GM19328 (cell line): Measurements from ENCODE around the gene QSOX1.

ENCODE experiments used
- ATAC-seq: cut with Tn5 transposase; IDR thresholded peaks from one replicate; pipeline ENCODE4 v1.9.1; 2021; ENCODE audit warnings: mild to moderate bottlenecking, moderate library complexity; ENCODE audit not compliant: unreplicated experiment

Gene QSOX1

DNA sequence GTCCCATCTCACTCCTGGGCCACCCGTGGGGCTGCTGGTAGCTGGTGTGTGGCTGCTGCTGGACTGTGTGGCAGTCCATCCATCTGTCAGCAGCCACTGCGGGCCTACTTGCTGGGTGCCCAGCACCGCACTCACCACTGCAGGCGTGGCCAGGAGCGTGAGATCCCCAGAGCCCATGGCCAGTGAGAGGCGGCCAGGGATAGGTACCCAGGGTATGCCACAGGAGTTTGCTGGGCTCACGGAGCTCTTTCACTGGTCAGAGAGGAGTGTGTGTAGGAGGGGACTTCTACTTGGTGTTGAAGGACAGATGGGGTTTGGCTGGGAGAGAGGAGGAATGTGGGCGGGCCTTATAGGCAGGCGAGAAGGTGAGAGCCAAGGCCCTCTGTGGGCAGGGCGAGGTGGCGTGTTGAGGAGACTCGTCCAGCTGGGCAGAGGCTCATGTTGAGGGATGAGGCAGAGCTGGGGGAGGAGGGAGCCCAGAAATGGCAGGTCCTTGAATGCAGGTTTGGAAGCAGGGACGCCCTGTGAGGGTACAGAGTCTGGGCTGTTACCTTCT, 15.0 kb downstream of the QSOX1 start:
- no peak for ATAC-seq

DNA sequence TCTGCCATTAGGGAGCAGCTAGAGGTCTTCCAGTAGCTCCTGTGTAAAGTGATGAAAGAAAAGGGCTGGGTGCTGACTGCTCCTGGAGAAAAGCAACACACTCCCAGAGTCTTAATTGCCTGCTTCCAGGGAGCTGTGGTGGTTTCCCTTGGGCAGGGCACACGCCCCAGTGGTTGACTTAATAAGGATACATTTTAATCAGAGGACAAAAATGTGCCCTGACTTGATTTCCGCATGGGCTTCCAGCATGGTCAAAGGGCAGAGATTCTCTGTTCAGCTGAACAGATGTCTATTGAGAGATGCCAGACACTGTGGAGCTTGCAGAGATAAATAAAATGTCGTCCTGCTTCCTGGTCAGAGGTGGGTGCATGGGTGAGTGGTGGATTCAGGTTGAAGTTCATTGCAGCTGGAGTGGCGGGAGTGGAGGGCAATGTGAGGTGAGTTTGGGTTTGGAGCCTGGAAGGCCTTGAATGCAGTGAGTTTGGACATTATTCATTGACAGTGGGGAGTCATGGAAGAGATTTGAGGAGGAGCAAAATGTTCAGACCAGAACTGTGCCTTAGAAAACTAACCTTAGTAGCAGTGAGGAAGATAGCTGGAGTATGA, 16.0 kb downstream of the QSOX1 start:
- ATAC-seq = no peak

DNA sequence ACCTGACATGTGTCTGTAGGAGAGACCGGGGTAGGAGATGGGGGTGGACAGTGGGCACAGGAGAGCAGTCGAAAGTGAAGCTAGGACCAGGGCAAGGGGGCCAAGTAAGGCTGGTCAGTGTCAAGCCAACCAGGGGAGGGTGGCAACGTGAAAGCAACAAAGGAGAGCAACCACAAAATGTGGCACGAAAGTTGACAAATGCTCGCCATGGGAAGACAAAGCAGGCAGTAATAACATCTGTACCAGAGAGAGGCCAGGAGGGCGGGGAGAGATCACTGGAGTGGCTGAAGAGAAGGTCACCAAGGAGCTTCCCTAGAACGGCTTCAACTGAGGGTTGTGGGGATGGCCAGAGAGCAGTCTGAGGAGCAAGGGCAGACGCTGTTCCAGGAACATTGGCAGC, 17.0 kb downstream of the QSOX1 start:
- no peak for ATAC-seq

- no peak for ATAC-seq
Measured at GRCh38 chr1:180173451-180173850, 18.8 kb downstream of the QSOX1 start.

DNA sequence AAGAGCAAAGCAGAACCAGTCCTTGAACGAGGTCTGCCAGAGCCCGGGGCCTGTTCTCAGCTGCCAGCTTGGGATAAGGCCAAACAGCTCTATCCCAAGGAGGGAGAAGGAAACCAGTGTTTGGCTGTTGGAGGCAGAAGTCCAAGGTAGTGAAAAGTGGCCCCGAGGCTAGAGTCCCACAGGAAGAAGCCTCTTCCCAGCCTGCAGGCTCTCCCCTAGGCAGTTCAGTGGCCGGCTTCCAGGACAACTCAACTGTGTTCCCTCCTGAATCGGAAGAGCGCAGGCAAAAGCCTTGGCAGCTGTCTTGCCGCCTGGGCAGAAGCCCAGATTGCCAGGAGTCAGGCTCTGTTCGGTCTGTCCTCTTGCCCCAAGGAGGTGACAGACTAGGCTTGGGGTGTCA, 19.3 kb downstream of the QSOX1 start:
- no peak for ATAC-seq

DNA sequence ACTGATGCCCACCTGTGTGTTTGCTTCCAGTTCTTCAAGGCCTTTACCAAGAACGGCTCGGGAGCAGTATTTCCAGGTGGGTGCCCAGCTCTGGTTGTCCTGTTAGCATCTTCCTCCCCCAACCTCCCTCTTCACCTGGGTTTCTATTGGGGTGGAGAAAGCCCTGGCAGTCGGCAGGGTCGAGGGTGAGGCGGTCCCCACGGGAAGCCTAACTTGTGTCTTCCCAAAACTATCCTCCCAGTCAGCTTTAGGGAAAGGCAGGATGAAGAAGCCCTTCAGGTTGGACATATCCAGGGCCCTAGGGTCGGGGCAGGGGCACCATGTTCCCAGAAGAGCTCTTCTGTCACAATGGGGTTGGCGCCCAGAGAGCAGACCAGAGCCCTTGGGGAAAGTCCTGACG, 20.6 kb downstream of the QSOX1 start:
- no peak for ATAC-seq

DNA sequence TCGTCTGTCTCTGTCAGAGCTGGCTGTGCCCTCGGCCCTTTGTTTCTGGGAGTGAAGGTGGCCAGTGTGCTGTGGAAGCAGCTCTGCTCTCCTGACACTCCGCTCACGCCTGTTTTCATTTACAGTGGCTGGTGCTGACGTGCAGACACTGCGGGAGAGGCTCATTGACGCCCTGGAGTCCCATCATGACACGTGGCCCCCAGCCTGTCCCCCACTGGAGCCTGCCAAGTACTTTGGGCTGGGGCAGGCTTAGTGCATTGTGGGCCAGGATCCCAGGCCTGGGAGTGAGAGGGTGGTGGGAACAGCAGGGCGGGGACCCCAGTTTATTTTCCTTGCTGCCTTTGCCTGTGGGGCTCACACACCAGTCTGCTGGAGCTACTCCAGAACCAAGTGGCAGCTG, 21.1 kb downstream of the QSOX1 start:
- ATAC-seq = no peak

DNA sequence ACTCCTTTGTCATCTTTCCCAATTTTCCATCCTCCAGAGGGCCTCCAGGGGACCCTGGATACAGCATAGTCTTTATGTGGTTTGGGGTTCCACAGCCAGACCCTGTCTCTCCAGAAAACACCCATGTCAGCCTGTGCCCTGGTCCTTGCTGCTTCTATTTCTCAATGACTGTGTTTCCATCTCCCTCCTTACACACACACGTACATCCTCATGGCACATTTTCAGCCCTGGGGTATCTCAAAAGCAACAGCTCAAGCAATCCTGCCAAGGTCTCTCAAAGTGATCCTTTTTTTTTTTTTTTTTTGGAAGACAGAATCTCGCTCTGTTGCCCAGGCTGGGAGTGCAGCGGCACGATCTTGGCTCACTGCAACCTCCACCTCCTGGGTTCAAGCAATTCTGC, 22.3 kb downstream of the QSOX1 start:
- ATAC-seq = no peak

DNA sequence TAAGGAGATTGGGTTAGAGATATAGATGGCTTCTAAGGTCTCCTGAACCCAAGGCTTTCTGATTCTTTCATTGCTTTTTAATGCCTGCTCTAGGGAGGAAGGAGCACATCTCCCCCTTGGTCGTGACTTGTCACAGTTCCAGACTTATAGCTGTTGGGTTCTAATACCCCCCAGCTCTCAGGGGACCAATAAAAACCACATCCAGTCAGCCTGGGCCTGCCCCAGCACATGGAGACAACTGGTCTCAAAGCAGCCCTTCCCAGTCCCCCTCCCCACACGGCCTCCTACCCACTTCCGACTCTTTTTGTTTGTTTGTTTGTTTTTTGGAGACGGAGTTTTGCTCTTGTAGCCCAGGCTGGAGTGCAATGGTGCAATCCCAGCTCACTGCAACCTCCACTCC, 23.3 kb downstream of the QSOX1 start:
- no peak for ATAC-seq

GRCh38 chr1:180178511-180179161, 24.0 kb downstream of the QSOX1 start:
- ATAC-seq = no peak

GRCh38 chr1:180179162-180179957, 24.7 kb downstream of the QSOX1 start:
- no peak for ATAC-seq

DNA sequence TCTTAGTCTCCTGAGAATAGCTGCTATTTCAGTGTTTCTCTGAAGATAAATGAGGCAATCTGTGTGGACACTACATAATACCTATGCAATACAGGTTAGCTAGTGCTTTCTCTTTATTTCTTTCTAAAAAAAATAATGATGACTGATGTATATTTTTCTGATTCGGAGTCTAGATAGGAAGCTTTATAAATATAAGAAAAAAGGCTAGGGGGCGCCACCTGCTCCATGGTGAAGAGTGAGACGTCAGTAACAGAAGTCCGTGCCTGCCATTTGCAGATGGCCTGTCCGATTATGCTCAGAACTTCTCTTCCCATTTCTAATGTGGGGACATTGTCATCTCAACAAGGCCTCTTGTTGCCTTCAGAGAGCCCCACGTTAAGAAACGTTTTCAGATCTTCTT, 26.4 kb downstream of the QSOX1 start:
- ATAC-seq = no peak

DNA sequence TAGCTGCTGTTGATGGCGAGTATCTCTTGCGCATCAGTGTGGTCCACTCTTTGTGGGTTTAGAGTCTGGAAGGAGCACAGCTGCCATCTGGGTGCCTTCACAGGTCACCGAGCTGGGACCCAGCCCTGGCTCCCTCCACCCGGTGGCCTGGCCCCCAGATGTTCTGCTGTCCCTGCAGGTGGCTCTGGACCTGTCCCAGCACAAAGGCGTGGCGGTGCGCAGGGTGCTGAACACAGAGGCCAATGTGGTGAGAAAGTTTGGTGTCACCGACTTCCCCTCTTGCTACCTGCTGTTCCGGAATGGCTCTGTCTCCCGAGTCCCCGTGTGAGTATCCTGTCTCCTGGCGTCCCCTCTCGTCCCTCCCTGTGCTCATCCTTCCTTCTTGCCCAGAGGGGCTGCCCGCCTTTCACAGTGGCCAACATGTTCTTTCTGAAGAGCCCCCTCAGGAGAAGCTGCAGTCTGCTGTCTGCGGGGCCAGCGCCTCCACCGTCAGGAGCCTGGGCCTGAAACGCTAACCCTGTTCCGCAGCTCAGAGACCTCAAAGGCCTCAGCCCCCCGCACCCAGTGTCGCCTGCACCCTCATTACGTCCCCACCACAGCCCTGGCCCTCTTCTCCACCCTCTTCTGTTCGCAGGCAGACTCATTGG, 27.4 kb downstream of the QSOX1 start:
- ATAC-seq = no peak

DNA sequence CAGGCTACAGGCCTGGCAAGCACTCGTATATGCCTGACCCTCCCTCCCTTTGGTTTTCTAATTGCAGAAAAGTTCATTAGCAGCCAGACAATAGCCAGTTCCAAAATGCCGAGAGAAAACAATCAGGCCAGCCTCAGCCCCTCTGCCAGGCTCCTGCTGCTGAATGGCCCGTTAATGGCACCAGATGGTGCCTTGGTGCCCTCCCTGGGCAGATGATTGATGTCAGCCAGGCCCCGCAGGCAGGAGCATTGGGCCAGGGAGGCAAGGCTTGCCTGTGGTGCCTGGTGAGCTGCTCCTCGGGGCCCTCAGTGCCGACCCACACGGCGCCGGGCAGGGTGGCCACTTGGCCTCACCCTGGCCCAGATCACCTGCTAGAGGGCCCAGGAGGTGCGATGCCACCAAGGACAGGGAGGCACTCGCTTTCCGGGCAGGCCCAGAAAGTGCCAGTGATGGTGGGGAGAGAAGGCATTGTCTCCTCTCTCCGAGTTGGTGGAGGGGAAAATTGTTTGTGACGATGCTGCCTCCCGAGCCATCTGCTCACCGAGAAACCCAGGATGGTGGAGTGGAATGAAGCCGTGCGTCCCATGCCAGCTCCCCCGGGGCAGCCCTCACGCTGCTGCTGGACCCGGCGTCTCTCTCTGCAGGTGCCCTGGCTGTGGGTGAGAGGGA, 28.1 kb downstream of the QSOX1 start:
- ATAC-seq = no peak

GRCh38 chr1:180183426-180183825, 28.8 kb downstream of the QSOX1 start:
- ATAC-seq = no peak

- ATAC-seq = no peak
Measured at GRCh38 chr1:180184041-180184440, 29.4 kb downstream of the QSOX1 start.

DNA sequence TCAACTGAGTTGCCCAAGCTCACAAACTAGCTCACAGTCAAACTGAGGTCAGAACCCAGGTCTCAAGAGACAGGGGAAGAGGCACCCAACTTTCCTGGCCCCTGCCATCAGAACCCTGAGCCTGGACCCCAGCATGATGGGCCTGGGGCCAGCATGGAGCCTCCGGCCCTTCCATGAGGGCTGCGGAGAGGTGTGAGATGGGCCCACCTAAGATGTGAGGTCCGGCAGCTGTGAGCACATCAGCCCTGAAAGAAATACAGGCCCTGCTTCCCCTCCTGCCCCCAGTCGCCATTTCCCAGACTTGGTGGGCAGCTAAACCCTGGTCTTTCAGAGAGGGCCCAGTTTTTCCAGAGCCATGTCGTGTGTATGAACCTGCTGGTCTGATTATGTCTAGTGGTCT, 30.6 kb downstream of the QSOX1 start:
- ATAC-seq = no peak

DNA sequence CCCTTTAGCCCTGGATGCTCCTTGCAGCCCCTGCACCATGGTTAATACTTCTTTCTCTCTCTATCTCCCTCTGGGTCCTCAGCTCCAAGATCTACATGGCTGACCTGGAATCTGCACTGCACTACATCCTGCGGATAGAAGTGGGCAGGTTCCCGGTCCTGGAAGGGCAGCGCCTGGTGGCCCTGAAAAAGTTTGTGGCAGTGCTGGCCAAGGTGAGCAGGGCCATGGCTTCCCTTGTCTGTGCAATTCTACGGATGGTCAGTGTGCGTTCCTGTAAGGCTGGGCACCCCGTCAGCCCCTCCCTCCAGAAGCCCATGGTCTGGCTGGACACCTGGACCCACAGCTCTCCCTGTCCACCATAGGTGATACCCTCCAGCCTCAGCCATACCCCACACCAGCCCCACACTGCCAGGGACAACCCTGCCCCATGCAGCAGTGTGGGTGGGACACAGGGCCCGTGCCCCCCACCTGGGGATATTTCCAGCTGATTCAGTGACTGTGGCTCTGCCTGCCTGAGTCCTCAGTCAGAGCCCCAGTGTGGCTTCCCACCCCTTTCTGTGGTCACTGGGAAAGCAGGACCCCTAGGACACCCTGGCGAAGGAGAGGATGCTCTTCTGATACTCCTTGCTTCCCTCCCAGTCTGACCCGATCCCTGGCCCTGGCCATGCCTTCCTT, 31.4 kb downstream of the QSOX1 start:
- no peak for ATAC-seq

DNA sequence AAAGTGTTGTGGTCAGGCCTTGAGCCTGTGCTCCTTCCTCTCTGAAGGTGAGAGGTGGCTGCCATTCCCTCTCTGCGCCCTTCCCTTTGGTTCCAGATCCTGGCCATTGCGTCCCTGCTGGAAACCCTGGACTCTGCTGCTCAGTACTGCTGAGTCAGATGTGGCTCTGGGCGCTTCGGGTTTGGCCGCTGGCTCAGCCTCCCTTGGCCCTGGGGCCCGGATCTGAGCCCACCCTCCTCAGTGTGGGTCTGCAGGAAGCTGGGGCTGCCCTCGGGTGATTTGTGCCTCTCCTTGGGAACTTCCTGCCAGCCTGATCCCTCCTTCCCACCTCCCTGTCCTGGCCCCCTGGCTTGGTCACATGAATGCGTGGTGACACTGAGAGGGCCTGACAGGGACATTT, 32.2 kb downstream of the QSOX1 start:
- ATAC-seq = no peak

DNA sequence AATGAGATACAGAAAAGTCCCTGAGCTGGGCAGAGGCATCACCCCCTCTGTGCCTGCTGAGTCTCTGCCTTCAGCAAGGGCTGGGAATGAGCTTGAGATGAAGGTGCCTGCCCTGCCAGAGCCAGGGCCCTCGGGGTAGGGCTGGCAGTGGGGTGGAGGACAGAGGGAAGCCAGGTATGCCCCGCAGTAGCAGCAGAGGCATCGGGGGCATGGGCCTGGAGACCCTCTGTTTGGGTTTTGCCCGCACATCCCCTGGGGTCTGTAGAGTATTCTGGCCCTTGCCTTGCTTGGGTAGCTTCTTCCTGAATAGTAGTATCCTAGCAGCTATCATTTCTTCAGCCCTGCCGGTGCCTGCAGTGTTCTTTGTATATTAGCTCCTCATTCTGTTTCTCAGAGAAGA, 33.0 kb downstream of the QSOX1 start:
- ATAC-seq = no peak
